Prostate gland (tissue), 2 donors: ENCODE measurements around the gene LNPEP.

ENCODE experiments used
- CTCF ChIP-seq, 4 experiments: fragments of 200-600 bp in 2 of 4; fragments of 450-650 bp in 2 of 4; sonication (generic) in 2 of 4; IDR thresholded peaks; 1 replicate in 3 of 4; 2 replicates in 1 of 4; pipeline ENCODE4 v1.5.1; 2016 to 2019; ENCODE audit warnings: antibody characterized with exemption in 4 of 4, mild to moderate bottlenecking in 2 of 4, moderate library complexity in 2 of 4
- POLR2AphosphoS5 ChIP-seq: sonication (generic); formaldehyde crosslinking; IDR thresholded peaks from one replicate; pipeline ENCODE4 v1.6.1; 2017; ENCODE audit warnings: antibody characterized with exemption

DNA sequence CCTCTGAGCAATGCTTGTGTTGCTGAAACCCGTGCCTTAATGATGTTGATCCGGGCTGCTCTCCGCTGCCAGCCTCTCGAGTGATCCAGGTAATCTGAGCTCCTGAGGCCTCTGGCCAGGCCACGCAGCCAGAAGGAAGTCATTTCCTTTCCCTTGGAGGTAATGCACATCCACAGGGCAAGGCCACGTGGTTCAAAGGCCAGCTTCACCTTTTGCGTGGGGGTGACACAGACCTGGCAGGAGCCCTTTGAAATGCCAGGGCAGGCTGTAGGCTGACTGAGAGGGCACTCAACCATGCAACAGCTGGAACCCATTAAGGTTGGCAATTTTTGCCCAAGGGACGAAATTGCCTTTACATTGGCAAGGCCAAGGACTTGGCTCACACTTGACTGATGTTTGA, 126.2 kb downstream of the LNPEP start:
- TF ChIP-seq CTCF (IDR thresholded peaks at IDR 0.05) (no peak), POLR2AphosphoS5 (no peak)
